ENCODE measurements around the gene DHH.

DNA sequence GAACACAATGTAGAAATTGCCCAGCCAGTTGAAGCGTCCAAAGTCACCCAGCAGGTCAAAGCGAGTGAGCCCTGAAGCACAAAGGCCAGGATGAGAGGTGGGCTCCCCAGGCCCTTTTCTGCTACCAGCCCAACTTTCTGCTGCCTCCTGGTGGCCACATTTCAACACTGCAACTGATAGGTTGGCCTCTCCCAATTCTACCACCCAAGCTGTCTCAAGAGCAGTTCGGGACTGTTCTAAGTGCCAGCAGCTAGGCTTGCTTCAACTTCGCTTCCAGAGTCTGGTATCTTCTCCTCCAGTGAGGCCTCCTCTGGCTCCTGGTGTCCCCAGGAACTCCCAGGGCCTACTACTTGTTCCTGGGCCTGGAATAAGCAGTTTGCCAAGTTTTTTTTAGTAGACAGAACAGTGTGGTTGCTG lies 3.4 kb upstream of the DHH start:
- TF ChIP-seq, protein P1, sequence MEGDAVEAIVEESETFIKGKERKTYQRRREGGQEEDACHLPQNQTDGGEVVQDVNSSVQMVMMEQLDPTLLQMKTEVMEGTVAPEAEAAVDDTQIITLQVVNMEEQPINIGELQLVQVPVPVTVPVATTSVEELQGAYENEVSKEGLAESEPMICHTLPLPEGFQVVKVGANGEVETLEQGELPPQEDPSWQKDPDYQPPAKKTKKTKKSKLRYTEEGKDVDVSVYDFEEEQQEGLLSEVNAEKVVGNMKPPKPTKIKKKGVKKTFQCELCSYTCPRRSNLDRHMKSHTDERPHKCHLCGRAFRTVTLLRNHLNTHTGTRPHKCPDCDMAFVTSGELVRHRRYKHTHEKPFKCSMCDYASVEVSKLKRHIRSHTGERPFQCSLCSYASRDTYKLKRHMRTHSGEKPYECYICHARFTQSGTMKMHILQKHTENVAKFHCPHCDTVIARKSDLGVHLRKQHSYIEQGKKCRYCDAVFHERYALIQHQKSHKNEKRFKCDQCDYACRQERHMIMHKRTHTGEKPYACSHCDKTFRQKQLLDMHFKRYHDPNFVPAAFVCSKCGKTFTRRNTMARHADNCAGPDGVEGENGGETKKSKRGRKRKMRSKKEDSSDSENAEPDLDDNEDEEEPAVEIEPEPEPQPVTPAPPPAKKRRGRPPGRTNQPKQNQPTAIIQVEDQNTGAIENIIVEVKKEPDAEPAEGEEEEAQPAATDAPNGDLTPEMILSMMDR (IDR thresholded peaks at IDR 0.05; ENCODE audit: insufficient read depth, low read length, poor library complexity, severe bottlenecking) = peak; percentile 55
- no peak for TF ChIP-seq EZH2phosphoT487 (conservative IDR thresholded peaks at IDR 0.05; ENCODE audit: low read length)
